K562 (cell line): ENCODE measurements around the gene PHKA2. TPM values are rescaled to one million over a fixed set of nuclear protein-coding genes. Genes with fewer than 3 reads are reported as not detected.

Experiments used
- ATAC-seq: fragments of 200-7000 bp; cut with Tn5 transposase; 3 replicates; pipeline ENCODE4 v1.9.1; 2020; ENCODE audit warnings: moderate library complexity
- BruUV-seq: library from RNA; stranded (reverse); fragments of 400-500 nt; replicated peaks from 2 replicates; lab custom pipeline; 2021; lab: Mats Ljungman, UMichigan
- CTCF ChIA-PET: fragments of 300-600 bp; formaldehyde crosslinking; extraction: SDS; loops from one replicate; lab custom pipeline; 2021; ENCODE audit warnings: low intra/inter-chr PET ratio; lab: Yijun Ruan, JAX
- POLR2A ChIA-PET: fragments of 300-600, 350-650 bp; sonication (Branson Sonifier 250); formaldehyde crosslinking; extraction: SDS; loops from one replicate; lab custom pipeline; 2021; ENCODE audit warnings: antibody characterized with exemption, inconsistent platforms; lab: Yijun Ruan, JAX
- DNase-seq, 4 experiments: peaks; one replicate each; pipeline versions ENCODE4 v3.0.0 to v3.0.0-alpha.2; 2011 to 2018; ENCODE audit warnings: low spot score in 3 of 4, mixed read lengths in 3 of 4; ENCODE audit errors: extremely low read depth in 1 of 4
- FAIRE-seq: peaks from 2 replicates; lab custom pipeline; 2011; peaks lifted over from hg19 to GRCh38; lab: Jason Lieb, UNC
- H2AFZ ChIP-seq: 2 replicates; pipeline ENCODE4 v1.6.0; 2011; ENCODE audit warnings: low read depth, low read length, control low read depth, inconsistent platforms
- H3K27ac ChIP-seq: fragments of 200-600 bp; 3 replicates; pipeline ENCODE4 v1.8.0; 2011; ENCODE audit warnings: low read depth, mild to moderate bottlenecking, control low read depth, inconsistent platforms, low read length, moderate library complexity, mixed read lengths; ENCODE audit errors: extremely low read depth
- H3K27me3 ChIP-seq, 2 experiments: fragments of 300-600 bp in 1 of 2; 2 replicates in 1 of 2; 3 replicates in 1 of 2; pipeline versions ENCODE4 v1.6.0 to v1.8.0; 2011; ENCODE audit warnings: inconsistent platforms in 2 of 2, low read length in 2 of 2, mild to moderate bottlenecking in 1 of 2, mixed read lengths in 1 of 2, moderate library complexity in 1 of 2; ENCODE audit not compliant: control insufficient read depth in 2 of 2, insufficient read depth in 2 of 2
- H3K36me3 ChIP-seq: fragments of 300-600 bp; 3 replicates; pipeline ENCODE4 v1.8.0; 2011; ENCODE audit warnings: mild to moderate bottlenecking, low read length, inconsistent platforms; ENCODE audit not compliant: control insufficient read depth, insufficient read depth
- H3K4me1 ChIP-seq, 2 experiments: fragments of 200-600 bp in 1 of 2; replicated peaks in 1 of 2; 2 replicates in 1 of 2; 3 replicates in 1 of 2; pipeline versions ENCODE4 v1.5.1 to v1.8.0; 2011; ENCODE audit warnings: inconsistent platforms in 2 of 2, low read length in 2 of 2, mild to moderate bottlenecking in 1 of 2, mixed read lengths in 1 of 2, moderate library complexity in 1 of 2; ENCODE audit not compliant: control insufficient read depth in 2 of 2, insufficient read depth in 2 of 2
- H3K4me2 ChIP-seq: 2 replicates; pipeline ENCODE4 v1.6.1; 2011; ENCODE audit warnings: low read length, control low read depth, inconsistent platforms, mixed read lengths; ENCODE audit not compliant: insufficient read depth
- H3K4me3 ChIP-seq: fragments of 200-600 bp; sonication (generic), shearing (Covaris generic); 2 replicates; pipeline ENCODE4 v1.5.1; 2016; ENCODE audit warnings: control low read depth, inconsistent platforms
- H3K79me2 ChIP-seq: fragments of 200-600 bp; 3 replicates; pipeline ENCODE4 v1.8.0; 2011; ENCODE audit warnings: low read length, inconsistent platforms; ENCODE audit not compliant: control insufficient read depth, insufficient read depth
- H3K9ac ChIP-seq, 2 experiments: 2 replicates each; pipeline versions ENCODE4 v1.6.0 to v1.6.1; 2011; ENCODE audit warnings: low read depth in 2 of 2, low read length in 2 of 2, control low read depth in 1 of 2, inconsistent platforms in 1 of 2, mild to moderate bottlenecking in 1 of 2, mixed read lengths in 1 of 2; ENCODE audit not compliant: insufficient read depth in 1 of 2
- H3K9me1 ChIP-seq: one replicate; pipeline ENCODE4 v1.6.0; 2011; ENCODE audit warnings: inconsistent platforms, mild to moderate bottlenecking, low read length, moderate library complexity; ENCODE audit not compliant: control insufficient read depth, insufficient read depth
- H3K9me3 ChIP-seq: replicated peaks from 2 replicates; pipeline ENCODE4 v1.5.1; 2011; ENCODE audit warnings: low read depth, low read length, inconsistent platforms; ENCODE audit not compliant: control insufficient read depth, insufficient read depth
- H4K20me1 ChIP-seq: replicated peaks from 2 replicates; pipeline ENCODE4 v1.6.1; 2011; ENCODE audit warnings: low read length, inconsistent platforms, mixed read lengths; ENCODE audit not compliant: control insufficient read depth, insufficient read depth
- FOXP1 ChIP-seq: sonication (generic); formaldehyde crosslinking; IDR thresholded peaks from 2 replicates; pipeline ENCODE4 v1.8.0; 2022; ENCODE audit warnings: mild to moderate bottlenecking, missing genetic modification reagents
- SIRT6 ChIP-seq: IDR thresholded peaks from one replicate; pipeline ENCODE4 v1.6.1; 2012; ENCODE audit warnings: low read depth, mild to moderate bottlenecking, control low read depth, inconsistent platforms, low read length, moderate library complexity
- ZNF551 ChIP-seq: fragments of 250-450 bp; sonication (Bioruptor Pico); IDR thresholded peaks from 2 replicates; pipeline ENCODE4 v1.5.0; 2021; ENCODE audit warnings: mild to moderate bottlenecking, moderate library complexity
- ZSCAN29 ChIP-seq: fragments of 450-650 bp; IDR thresholded peaks from 2 replicates; pipeline ENCODE4 v1.6.1; 2017
- WGBS: fragments of 100-300 bp; shearing (Covaris generic); methylation state at CpG from one replicate; pipeline ENCODE4 v1.1.6; 2016; ENCODE audit warnings: low coverage, mixed read lengths; ENCODE audit not compliant: insufficient coverage; ENCODE audit errors: missing lambda C conversion rate; 5-methylcytosine and 5-hydroxymethylcytosine counted together
- in situ Hi-C: fragments of 300-500 bp; cut with MboI; formaldehyde crosslinking; loops from 4 replicates; pipeline ENCODE4 v1.15.0; 2018; ENCODE audit warnings: inconsistent platforms, mixed read lengths
- intact Hi-C: fragments of 100-400 bp; cut with micrococcal nuclease; formaldehyde crosslinking; loops from 2 replicates; pipeline ENCODE4 v1.14.2; 2022
- polyA plus RNA-seq, 8 experiments: library from polyadenylated mRNA; depleted of rRNA in 4 of 8; stranded (reverse) in 5 of 8; unstranded in 3 of 8; fragments of >200 nt; fragmentation: Nextera tagmentation in 2 of 8; fragmentation: Illumina TruSeq in 1 of 8; extraction: Ambion mirVana in 2 of 8; extraction: Trizol in 1 of 8; gene quantifications; 2 replicates each; pipeline versions ENCODE4 v1.2.1 to v1.2.3, GENCODE V29; 2011 to 2014; ENCODE audit warnings: inconsistent platforms in 1 of 8, missing spikeins in 1 of 8
- total RNA-seq, 7 experiments: library from RNA; depleted of rRNA in 6 of 7; stranded (reverse); fragments of >200 nt in 6 of 7; fragmentation: Illumina TruSeq in 2 of 7; extraction: Trizol in 2 of 7; gene quantifications; 2 replicates each; pipeline versions ENCODE4 v1.2.1 to v1.2.3, GENCODE V29; 2011 to 2021; ENCODE audit warnings: low replicate concordance in 1 of 7
- TF ChIP-seq, protein P1 (sequence below): fragments of 250-450 bp; sonication (Bioruptor Pico); IDR thresholded peaks from 2 replicates; pipeline ENCODE4 v1.8.0; 2022; ENCODE audit warnings: inconsistent platforms

PHKA2 gene
- total and polyA plus RNA-seq, 9 of the 15 experiments (the other 6 are each of a cell fraction or from before 2014, with no cell fraction given) = 2.8 to 33.1 (median 20.3) TPM

DNA sequence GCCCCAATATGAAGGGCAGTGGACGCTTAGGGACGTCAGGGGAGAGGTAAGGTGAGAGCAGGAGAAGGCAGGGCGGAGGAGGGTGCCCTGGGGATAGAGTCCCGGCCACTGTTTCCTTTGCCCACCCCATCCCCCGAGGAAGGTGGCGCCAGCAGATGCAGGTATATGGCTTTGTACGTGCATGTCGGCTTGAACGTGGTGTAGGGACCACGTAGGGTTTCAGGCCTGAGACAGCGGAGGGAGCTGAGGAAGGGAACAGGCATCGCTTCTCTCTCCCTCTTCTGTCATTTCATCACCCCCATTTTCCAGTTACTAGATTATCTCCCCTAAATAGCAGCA lies 97.9 kb downstream of the PHKA2 start:
- CTCF ChIA-PET = interaction anchor here (0.6 to 1.5 kb wide), 3 partner anchors 50 to 495 kb away, joined by 3 to 5 read pairs (median 4); no protein-coding TSS in a partner anchor
- DNase-seq = no peak

More for the DNA sequence above, 97.9 kb downstream of the PHKA2 start:
- ATAC-seq = no peak
- in situ Hi-C loops = no loop called here
- H3K36me3 ChIP-seq = no peaks in the 10 kb centered on the region
- no peaks in the 10 kb centered on the region for H3K79me2 ChIP-seq
- peak overlapping the region; percentile 81 for H3K4me2 ChIP-seq
- peaks cover 5 to 19% of the 10 kb centered on the region in 2 experiments; a peak in 3 of 5 replicates for H3K4me1 ChIP-seq
- no peaks in the 10 kb centered on the region; a peak in 2 of 5 replicates for H3K27me3 ChIP-seq
- POLR2A ChIA-PET = no interaction called here
- intact Hi-C loops = no loop called here
- H3K27ac ChIP-seq = no peak overlapping the region
- TF ChIP-seq ZNF551 (CRISPR knock-in tag) (no peak), FOXP1 (CRISPR knock-in tag) (no peak), ZSCAN29 (no peak), SIRT6 (no peak)
- TF ChIP-seq, protein P1, sequence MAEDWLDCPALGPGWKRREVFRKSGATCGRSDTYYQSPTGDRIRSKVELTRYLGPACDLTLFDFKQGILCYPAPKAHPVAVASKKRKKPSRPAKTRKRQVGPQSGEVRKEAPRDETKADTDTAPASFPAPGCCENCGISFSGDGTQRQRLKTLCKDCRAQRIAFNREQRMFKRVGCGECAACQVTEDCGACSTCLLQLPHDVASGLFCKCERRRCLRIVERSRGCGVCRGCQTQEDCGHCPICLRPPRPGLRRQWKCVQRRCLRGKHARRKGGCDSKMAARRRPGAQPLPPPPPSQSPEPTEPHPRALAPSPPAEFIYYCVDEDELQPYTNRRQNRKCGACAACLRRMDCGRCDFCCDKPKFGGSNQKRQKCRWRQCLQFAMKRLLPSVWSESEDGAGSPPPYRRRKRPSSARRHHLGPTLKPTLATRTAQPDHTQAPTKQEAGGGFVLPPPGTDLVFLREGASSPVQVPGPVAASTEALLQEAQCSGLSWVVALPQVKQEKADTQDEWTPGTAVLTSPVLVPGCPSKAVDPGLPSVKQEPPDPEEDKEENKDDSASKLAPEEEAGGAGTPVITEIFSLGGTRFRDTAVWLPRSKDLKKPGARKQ (CRISPR knock-in tag) = no peak
- H3K9me3 ChIP-seq = no peaks in the 10 kb centered on the region
- H2AFZ ChIP-seq = peak overlapping the region; percentile 89
- no peak overlapping the region; a peak in 1 of 4 replicates for H3K9ac ChIP-seq
- no peak overlapping the region for H3K4me3 ChIP-seq
- H3K9me1 ChIP-seq = no peaks in the 10 kb centered on the region
- no peak for FAIRE-seq
- BruUV-seq = no TSS peak
- 56% methylated on average over 8 of the region's 12 CpGs for WGBS
- H4K20me1 ChIP-seq = no peaks in the 10 kb centered on the region
